Measurements from ENCODE around the gene ARL5C.

- TF ChIP-seq, protein P1, sequence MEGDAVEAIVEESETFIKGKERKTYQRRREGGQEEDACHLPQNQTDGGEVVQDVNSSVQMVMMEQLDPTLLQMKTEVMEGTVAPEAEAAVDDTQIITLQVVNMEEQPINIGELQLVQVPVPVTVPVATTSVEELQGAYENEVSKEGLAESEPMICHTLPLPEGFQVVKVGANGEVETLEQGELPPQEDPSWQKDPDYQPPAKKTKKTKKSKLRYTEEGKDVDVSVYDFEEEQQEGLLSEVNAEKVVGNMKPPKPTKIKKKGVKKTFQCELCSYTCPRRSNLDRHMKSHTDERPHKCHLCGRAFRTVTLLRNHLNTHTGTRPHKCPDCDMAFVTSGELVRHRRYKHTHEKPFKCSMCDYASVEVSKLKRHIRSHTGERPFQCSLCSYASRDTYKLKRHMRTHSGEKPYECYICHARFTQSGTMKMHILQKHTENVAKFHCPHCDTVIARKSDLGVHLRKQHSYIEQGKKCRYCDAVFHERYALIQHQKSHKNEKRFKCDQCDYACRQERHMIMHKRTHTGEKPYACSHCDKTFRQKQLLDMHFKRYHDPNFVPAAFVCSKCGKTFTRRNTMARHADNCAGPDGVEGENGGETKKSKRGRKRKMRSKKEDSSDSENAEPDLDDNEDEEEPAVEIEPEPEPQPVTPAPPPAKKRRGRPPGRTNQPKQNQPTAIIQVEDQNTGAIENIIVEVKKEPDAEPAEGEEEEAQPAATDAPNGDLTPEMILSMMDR (IDR thresholded peaks at IDR 0.05) = no peak
- no peak for TF ChIP-seq POLR2A (IDR thresholded peaks at IDR 0.05)
Measured at GRCh38 chr17:39195568-39196160, 29.7 kb upstream of the ARL5C start.

Data from esophagus squamous epithelium (tissue), 4 donors.